Measurements from ENCODE around the gene ZFX. TPM values are rescaled to one million over a fixed set of nuclear protein-coding genes. Genes with fewer than 3 reads are reported as not detected.

The ZFX gene
- total RNA-seq, 4 donors from 2014 or later: 19.2 to 88.0 (median 49.5) TPM

DNA sequence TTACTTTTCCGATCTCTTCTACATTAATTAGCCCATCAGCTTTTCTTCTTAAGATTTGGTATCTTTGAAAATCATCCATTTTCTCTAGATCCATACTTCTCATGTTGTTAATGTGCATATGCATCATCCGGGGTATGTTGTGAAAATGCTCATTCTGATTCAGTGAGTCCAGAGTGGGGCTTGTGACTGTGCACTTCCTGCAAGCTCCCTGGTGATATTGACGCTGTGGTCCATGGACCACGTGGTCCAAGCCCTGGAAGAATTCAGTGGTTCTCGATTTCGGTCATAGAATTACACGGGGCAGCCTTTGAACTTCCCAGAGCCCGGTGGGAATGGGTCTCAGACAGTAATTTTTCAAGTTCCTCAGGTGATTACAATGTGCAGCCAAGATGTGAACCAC is 69.8 kb downstream of the ZFX start:
- Histone ChIP-seq H3K4me1 (peaks cover 0 to 13% (median 5%) of the 10 kb centered on the region in 3 donors), H3K36me3 (no peaks in the 10 kb centered on the region), H3K27ac (no peak overlapping the region), H3K27me3 (no peaks in the 10 kb centered on the region), H3K4me3 (no peak overlapping the region), H3K9me3 (no peaks in the 10 kb centered on the region)
- intact Hi-C loops (cut with DNase I): no loop called here
- TF ChIP-seq POLR2A (IDR thresholded peaks at IDR 0.05) (no peak), CTCF (IDR thresholded peaks at IDR 0.05) (no peak)
- DNase-seq: no peak
- 80 to 84% methylated on average over 8 of the region's 8 CpGs for WGBS, 2 donors

- intact Hi-C loops (cut with DNase I): no loop called here
- H3K27me3 ChIP-seq: no peaks in the 10 kb centered on the region
- TF ChIP-seq CTCF (IDR thresholded peaks at IDR 0.05) (no peak), POLR2A (IDR thresholded peaks at IDR 0.05) (no peak)
- no peak overlapping the region for H3K4me3 ChIP-seq
- H3K36me3 ChIP-seq: no peaks in the 10 kb centered on the region
- no peak for DNase-seq
- H3K27ac ChIP-seq: no peak overlapping the region
- no peaks in the 10 kb centered on the region for H3K9me3 ChIP-seq
- no peaks in the 10 kb centered on the region for H3K4me1 ChIP-seq
- WGBS, 2 donors: 77 to 78% methylated on average over 3 to 5 of the region's 5 CpGs
These were observed 72.3 kb downstream of the ZFX start for GRCh38 chrX:24221872-24222271.

- DNase-seq: no peak
- Histone ChIP-seq H3K27ac (no peak overlapping the region), H3K4me1 (no peaks in the 10 kb centered on the region), H3K27me3 (no peaks in the 10 kb centered on the region), H3K4me3 (no peak overlapping the region), H3K36me3 (no peaks in the 10 kb centered on the region), H3K9me3 (no peaks in the 10 kb centered on the region)
- intact Hi-C loops (cut with DNase I): no loop called here
- no peak for TF ChIP-seq CTCF (IDR thresholded peaks at IDR 0.05)
- TF ChIP-seq POLR2A (IDR thresholded peaks at IDR 0.05): no peak
These were observed 75.7 kb downstream of the ZFX start for GRCh38 chrX:24225265-24225664.

GRCh38 chrX:24226176-24226575 is 76.6 kb downstream of the ZFX start:
- Histone ChIP-seq H3K27ac (no peak overlapping the region), H3K27me3 (no peaks in the 10 kb centered on the region), H3K36me3 (no peaks in the 10 kb centered on the region), H3K9me3 (no peaks in the 10 kb centered on the region), H3K4me1 (no peaks in the 10 kb centered on the region), H3K4me3 (no peak overlapping the region)
- WGBS, 2 donors: 85 to 100% methylated on average over 2 of the region's 2 CpGs
- intact Hi-C loops (cut with DNase I): no loop called here
- DNase-seq: no peak
- TF ChIP-seq CTCF (IDR thresholded peaks at IDR 0.05): no peak
- no peak for TF ChIP-seq POLR2A (IDR thresholded peaks at IDR 0.05)

GRCh38 chrX:24228596-24228995 is 79.1 kb downstream of the ZFX start:
- Histone ChIP-seq H3K27ac (no peak overlapping the region), H3K36me3 (no peaks in the 10 kb centered on the region), H3K27me3 (peaks cover 0 to 3% (median 0%) of the 10 kb centered on the region in 4 donors), H3K4me1 (peaks cover 0 to 10% (median 0%) of the 10 kb centered on the region in 3 donors), H3K4me3 (no peak overlapping the region), H3K9me3 (no peaks in the 10 kb centered on the region)
- DNase-seq: no peak
- intact Hi-C loops (cut with DNase I): no loop called here
- TF ChIP-seq POLR2A (IDR thresholded peaks at IDR 0.05) (no peak), CTCF (IDR thresholded peaks at IDR 0.05) (no peak)
- WGBS, 2 donors: 89 to 93% methylated on average over 2 to 5 of the region's 5 CpGs
